Cerebellar nuclear complex (tissue), 1 donor: ENCODE measurements around the gene NUP98.

Experiments
- DNase-seq, 2 experiments: peaks; one replicate each; lab custom pipeline; 2025; lab: John Stamatoyannopoulos, UW

Gene NUP98

GRCh38 chr11:3735827-3736226 is 61.5 kb downstream of the NUP98 start:
- no peak for DNase-seq

- DNase-seq = no peak
Observed at GRCh38 chr11:3732671-3733436, 64.5 kb downstream of the NUP98 start.

- no peak for DNase-seq
Observed at GRCh38 chr11:3723014-3723708, 74.2 kb downstream of the NUP98 start.

- no peak for DNase-seq
Observed at GRCh38 chr11:3722100-3722499, 75.3 kb downstream of the NUP98 start.

GRCh38 chr11:3720997-3721396 is 76.4 kb downstream of the NUP98 start:
- DNase-seq = no peak

- DNase-seq = no peak
Observed at GRCh38 chr11:3712274-3712673, 85.1 kb downstream of the NUP98 start.

GRCh38 chr11:3710485-3711259 is 86.7 kb downstream of the NUP98 start:
- no peak for DNase-seq

GRCh38 chr11:3709977-3710376 is 87.4 kb downstream of the NUP98 start:
- no peak for DNase-seq

GRCh38 chr11:3707176-3707575 is 90.2 kb downstream of the NUP98 start:
- DNase-seq = no peak

- no peak for DNase-seq
Observed at GRCh38 chr11:3703383-3703782, 94.0 kb downstream of the NUP98 start.

- DNase-seq = no peak
Observed at GRCh38 chr11:3700910-3701309, 96.4 kb downstream of the NUP98 start.

GRCh38 chr11:3700410-3700809 is 96.9 kb downstream of the NUP98 start:
- no peak for DNase-seq

- DNase-seq = no peak
Observed at GRCh38 chr11:3686751-3687150, 110.6 kb downstream of the NUP98 start.

GRCh38 chr11:3685923-3686322 is 111.4 kb downstream of the NUP98 start:
- DNase-seq = no peak

- DNase-seq = no peak
Observed at GRCh38 chr11:3684819-3685172, 112.6 kb downstream of the NUP98 start.

GRCh38 chr11:3684129-3684818 is 113.1 kb downstream of the NUP98 start:
- DNase-seq = no peak

- DNase-seq = no peak
Observed at GRCh38 chr11:3683039-3683438, 114.3 kb downstream of the NUP98 start.

GRCh38 chr11:3679077-3679476 is 118.3 kb downstream of the NUP98 start:
- no peak for DNase-seq

GRCh38 chr11:3675971-3676370 is 121.4 kb downstream of the NUP98 start:
- DNase-seq = no peak

- DNase-seq = no peak
Observed at GRCh38 chr11:3674189-3674588, 123.2 kb downstream of the NUP98 start.

GRCh38 chr11:3671334-3672254 is 125.8 kb downstream of the NUP98 start, which contains the start of gene CHRNA10:
CHRNA10 (minus strand) TSS chr11:3671384; CDS start chr11:3671312, 72 bp downstream.
- DNase-seq = no peak
